ENCODE measurements around the gene MYRF.

- no peak for TF ChIP-seq POLR2AphosphoS5 (IDR thresholded peaks at IDR 0.05; ENCODE audit: insufficient read depth, low read depth, low read length)
- TF ChIP-seq, protein P1, sequence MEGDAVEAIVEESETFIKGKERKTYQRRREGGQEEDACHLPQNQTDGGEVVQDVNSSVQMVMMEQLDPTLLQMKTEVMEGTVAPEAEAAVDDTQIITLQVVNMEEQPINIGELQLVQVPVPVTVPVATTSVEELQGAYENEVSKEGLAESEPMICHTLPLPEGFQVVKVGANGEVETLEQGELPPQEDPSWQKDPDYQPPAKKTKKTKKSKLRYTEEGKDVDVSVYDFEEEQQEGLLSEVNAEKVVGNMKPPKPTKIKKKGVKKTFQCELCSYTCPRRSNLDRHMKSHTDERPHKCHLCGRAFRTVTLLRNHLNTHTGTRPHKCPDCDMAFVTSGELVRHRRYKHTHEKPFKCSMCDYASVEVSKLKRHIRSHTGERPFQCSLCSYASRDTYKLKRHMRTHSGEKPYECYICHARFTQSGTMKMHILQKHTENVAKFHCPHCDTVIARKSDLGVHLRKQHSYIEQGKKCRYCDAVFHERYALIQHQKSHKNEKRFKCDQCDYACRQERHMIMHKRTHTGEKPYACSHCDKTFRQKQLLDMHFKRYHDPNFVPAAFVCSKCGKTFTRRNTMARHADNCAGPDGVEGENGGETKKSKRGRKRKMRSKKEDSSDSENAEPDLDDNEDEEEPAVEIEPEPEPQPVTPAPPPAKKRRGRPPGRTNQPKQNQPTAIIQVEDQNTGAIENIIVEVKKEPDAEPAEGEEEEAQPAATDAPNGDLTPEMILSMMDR (IDR thresholded peaks at IDR 0.05; ENCODE audit: extremely low read depth in 1 of 2, insufficient read depth in 1 of 2, low read depth in 1 of 2, low read length in 2 of 2) = no peak
- TF ChIP-seq MYC (IDR thresholded peaks at IDR 0.05; ENCODE audit: low read depth, low read length) = no peak
- TF ChIP-seq POLR2A (IDR thresholded peaks at IDR 0.05; ENCODE audit: low read depth, low read length) = no peak
- TF ChIP-seq GATA2 (IDR thresholded peaks at IDR 0.05; ENCODE audit: insufficient read depth, insufficient read length, low read depth, low read length) = no peak
- TF ChIP-seq EZH2 (IDR thresholded peaks at IDR 0.05; ENCODE audit: borderline replicate concordance, low read depth, low read length, severe bottlenecking) = no peak
- no peak for TF ChIP-seq FOS (IDR thresholded peaks at IDR 0.05; ENCODE audit: borderline replicate concordance, insufficient read depth, low read length)
- TF ChIP-seq, protein P2, sequence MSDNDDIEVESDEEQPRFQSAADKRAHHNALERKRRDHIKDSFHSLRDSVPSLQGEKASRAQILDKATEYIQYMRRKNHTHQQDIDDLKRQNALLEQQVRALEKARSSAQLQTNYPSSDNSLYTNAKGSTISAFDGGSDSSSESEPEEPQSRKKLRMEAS (IDR thresholded peaks at IDR 0.05; ENCODE audit: insufficient read depth, insufficient read length) = no peak
- TF ChIP-seq JUN (IDR thresholded peaks at IDR 0.05; ENCODE audit: borderline replicate concordance, insufficient read depth, insufficient read length, low read depth) = no peak
Measured at GRCh38 chr11:61704838-61705237, 47.6 kb upstream of the MYRF start.
